ENCODE measurements around the gene CCNG2.

DNA sequence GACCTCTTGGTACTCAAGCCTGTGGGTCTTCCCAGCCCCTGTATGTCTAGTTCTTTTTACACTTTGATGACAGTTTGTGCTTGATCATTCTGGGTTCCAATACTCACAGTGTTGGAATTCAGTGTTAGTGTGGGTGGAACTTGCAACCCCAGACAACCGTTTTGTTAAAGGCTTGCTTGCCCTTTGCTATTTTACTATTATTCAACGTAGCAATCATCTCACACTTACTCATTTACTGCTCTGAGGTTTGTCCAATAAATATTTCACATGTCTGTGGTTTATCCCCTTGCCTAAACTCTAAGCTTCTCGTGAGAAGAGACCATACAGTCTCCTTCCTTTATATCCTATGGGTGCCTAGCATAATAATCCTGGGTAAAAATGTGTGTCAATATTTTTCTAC, 15.3 kb downstream of the CCNG2 start:
- no peak for TF ChIP-seq GATA2 (IDR thresholded peaks at IDR 0.05; ENCODE audit: low read depth, low read length)
- no peak for TF ChIP-seq GATA3 (IDR thresholded peaks at IDR 0.05; ENCODE audit: low read depth, low read length)

All from SH-SY5Y (cell line).